Iris pigment epithelial cell (primary cell): ENCODE data around the gene GNB5.
"Not testable (repeated sequence)": the region's sequence is repeated elsewhere in the genome, so short reads cannot be mapped to it uniquely, and the experiment has no call there.

Experiments used
- DNase-seq: peaks from one replicate; pipeline ENCODE4 v3.0.0-alpha.2; 2011; ENCODE audit warnings: low read depth

The GNB5 gene

DNA sequence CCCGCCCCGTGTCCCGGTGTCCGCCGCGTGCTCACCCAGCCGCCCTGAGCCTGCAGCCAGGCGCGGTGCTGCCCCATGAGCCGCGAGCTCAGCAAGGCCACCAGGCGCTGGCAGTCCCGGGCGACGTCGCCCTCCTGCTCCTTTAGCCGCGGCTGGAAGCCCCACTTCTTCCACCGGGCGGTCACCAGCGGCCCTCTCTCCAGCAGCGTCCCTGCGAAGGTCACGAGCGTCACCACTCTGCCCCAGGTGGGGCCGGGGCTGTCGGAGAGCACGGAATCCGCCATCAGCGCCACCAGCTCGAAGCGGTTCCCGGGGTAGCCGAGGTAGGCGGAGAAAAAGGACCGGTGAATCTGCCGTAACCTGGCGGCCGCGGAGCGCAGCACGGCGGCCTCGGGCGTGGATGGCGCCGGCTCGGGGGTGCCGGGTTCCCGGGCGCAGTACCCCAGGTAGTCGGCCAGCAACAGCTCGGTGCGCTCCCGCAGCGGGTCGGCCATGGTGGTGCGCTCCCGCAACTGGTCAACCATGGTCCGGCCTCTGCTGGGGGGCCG, 78.9 kb downstream of the GNB5 start:
- no peak for DNase-seq

DNA sequence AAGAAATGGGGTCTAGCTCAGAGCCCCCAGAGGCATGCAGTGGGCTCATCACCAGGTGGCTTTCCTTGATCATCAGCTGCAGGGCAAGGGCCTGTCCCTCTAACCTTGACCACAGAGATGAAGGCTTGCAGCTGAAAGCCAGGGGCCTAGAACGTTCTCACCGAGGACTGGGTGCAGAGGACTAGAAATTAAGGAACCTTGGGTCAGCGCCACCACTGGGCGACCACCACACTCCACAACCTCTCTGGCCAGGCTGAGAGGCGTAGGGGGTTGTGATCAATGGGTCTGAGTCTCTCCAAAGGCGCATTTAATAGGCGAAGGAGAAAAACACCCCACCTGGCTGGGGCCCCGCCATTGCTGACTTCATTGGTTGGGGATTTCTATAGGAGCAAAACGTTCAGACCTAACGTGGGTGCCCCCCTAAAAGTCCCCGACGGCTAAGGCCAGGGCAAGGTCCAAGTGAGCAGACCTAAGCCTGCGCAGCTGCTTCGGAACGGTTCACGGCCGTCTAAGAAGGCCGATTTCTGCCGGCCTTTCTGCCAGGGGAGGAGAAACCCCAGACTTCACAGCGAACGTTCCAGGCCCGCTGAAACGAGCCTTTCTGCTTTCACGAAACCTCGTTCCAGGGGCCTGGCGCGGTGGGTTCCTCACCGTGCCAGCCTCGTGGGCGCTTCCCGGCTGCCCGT, 79.5 kb downstream of the GNB5 start:
- no peak for DNase-seq

DNA sequence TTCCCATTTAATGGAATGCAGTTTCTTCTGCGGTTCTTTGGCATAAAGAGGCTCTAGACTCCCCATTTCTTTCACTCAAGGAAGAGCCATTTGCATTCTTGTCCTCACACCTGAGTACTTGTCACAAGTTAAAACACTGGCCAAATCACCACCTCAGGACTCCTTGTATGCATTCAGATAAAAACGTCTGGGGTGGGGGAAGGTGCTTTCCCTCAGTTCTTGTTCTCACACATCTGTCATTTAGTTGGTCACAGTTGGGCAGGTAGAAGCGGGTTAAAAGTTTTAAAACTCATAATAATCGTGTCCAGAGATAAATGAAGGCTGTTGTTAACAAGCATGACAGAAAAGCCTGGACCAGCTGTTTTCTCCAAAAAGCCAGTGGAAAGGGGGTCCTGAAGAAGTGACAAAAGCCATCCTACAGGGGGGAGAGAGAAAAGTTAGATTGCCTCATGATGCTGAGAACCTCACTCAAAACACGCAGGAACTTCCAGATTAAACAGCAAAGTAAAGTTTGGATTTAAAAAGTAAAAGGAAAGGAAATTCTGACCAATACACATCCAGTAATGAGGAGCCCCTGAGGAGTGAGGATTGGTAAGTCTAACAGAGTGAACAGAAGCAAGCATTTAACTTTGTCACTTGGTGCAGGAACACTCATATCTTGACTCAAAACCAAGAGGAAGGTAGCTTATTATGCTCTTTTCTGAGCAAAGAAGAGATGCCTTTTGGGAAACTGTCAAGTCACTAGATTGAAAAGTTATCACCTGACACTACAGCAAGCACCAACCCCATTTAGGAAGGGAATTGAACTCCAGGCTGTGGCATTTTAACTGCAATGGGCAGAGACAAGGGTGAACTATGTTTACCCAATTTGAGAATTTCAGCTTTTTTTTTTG, 81.4 kb downstream of the GNB5 start:
- no peak for DNase-seq

DNA sequence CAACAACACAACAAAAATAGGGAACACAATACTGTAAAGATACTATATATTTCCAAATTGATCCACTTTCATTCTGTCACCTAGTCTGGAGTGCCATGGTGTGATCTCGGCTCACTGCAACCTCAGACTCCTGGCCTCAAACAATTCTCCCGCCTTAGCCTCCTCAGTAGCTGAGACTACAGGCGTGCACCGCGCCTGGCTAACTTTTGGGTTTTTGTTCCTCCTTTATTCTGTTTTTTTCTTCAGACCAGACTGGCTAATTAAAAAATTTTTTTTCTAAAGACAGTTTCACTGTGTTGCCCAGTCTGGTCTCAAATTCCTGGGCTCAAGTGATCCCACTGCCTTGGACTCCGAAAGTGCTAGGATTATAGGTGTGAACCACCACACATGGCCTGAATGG, 84.0 kb downstream of the GNB5 start:
- no peak for DNase-seq

DNA sequence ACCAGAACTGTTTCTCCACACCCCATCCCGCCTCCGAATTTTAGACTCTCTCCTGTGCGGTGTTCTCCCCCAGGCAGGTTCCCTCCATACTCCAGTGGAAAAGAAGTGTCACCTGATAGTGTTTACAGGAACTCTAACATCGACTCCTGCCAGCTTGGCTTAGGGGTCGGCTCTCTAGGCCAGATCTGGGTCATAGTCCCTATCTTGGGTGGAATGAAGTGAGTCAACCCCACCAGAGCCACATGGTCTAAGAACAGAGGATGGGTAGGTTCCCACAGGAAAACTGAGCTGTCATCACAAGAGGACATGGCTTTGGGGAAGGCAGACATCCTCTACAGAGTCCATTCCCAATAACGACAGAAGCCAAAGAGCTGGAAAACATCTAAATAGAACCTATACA, 84.6 kb downstream of the GNB5 start:
- no peak for DNase-seq

DNA sequence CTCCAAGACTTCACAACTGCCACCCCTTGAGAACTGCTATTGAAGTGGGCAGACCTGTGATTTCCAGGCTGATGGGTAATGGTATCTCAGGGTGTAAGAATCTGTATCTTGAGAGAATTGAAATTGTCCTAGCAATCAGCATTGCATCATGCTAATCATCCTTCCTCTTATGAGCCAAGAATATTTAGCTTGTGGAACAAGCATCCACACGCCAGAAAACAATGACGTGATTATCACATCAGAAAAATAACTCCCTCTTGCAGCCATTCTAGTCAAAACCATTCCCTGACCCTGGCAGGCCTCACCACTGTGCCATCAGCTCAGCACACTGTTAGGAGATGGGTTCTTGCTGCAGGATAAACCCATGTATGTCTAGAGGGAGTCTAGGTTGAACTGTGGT, 85.3 kb downstream of the GNB5 start:
- no peak for DNase-seq

DNA sequence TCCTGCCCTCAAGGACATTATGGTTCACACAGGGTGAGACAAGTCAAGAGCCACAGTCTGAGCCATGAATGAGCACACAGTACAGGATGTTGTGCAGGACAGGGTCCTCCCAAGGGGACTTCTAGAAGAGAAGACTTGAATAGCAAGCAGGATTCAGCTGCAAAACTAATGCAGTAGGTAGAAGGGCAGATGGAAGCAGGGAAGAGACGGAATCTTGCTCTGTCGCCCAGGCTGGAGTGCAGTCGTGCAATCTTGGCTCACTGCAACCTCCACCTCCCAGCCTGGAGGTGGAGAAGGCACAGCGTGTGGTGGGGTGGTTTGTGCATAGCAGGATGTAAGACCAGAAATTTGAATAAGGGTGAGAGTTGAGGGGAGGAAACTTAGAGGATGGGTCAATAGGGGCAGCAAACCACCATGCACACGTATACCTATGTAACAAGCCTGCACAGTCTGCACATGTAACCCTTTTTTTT, 86.6 kb downstream of the GNB5 start:
- no peak for DNase-seq

DNA sequence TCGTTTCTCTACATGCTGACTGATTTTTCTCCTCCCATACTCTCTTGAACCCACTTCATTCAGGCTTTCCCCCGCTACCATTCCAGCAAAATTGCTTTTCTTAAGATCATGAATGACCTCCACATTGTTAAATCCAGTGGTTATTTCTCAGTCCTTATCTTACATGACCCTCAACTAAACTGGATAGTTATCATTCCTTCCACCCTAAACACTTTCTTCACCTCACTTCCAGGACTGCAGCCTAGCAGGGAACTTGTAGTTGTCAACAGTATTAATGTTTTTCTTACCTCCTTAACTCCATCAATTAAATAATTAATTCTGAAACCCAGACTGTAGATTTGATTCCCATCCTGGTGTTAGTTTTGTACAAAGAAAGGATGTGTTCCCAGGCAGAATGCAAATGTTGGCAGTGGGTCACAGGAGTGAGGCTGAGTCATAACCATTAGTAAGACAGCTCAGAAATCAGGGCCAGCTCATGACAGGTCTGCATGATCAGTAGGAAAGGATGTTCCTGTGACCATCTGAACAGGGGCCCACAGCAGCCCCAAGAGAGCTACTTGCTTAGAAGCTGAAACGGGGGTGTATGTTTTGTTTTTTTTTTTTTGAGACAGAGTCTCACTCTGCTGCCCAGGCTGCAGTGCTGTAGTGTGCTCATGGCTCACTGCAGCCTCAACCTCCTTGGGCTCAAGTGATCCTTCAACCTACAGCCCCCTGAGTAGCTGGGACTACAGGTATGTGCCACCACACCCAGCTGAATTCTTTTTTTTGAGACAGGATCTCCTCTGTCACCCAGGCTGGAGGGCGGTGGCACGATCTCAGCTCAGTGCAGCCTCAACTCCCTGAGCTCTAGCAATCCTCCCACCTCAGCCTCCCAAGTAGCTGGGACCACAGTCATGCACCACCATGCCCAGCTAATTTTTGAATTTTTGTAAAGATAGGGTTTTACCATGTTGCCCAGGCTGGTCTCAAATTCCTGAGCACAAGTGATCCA, 87.7 kb downstream of the GNB5 start:
- peak; percentile 97 for DNase-seq

DNA sequence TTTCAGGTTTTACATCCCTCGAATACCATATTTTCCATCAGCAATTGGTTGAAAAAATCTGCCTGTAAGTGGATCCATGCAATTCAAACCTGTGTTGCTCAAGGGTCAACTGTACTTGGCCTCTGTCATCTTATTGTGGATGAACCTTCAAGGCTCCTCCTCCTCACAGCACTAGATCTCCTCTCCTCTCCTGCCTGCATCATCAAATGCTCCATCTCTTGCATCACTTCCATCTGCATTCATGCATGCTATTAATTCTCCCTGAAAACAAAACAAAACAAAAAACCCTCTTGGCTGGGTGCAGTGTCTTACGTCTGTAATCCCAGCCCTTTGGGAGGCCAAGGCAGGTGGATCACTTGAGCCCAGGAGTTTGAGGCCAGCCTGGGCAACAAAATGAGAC, 88.7 kb downstream of the GNB5 start:
- peak; percentile 97 for DNase-seq

DNA sequence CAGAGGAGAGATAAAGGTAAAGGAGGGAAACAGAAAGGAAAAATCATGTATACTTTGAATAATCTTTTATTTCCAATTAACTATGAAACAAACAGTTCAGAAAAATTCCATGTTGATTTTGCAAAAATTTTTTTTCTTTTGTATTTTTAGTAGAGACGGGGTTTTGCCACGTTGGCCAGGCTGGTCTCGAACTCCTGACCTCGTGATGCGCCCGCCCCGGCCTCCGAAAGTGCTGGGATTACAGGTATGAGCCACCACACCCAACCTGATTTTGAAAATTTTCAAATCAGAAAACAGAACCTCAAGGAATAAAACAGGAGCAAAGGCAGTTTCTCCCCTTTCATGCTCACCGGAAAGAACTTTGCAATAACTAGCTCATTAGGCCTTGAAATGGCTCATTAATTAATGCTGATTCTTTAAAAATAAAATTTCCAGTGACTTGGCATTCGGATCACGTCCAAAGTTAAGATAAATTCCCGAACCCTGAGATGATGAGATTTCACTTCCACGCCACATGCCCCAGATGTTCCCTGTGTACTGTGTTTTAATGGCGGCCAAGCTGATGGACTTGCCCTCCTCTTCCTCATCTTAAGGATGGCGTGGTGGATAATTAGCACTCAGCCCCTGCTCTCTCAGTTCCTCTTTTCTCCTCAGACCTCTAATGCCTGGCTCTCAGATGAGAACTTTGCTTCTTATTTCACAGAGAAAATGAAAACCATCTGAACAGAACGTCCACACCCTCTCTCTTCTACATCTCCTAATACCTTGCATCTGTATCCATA, 89.5 kb downstream of the GNB5 start:
- DNase-seq: no peak

DNA sequence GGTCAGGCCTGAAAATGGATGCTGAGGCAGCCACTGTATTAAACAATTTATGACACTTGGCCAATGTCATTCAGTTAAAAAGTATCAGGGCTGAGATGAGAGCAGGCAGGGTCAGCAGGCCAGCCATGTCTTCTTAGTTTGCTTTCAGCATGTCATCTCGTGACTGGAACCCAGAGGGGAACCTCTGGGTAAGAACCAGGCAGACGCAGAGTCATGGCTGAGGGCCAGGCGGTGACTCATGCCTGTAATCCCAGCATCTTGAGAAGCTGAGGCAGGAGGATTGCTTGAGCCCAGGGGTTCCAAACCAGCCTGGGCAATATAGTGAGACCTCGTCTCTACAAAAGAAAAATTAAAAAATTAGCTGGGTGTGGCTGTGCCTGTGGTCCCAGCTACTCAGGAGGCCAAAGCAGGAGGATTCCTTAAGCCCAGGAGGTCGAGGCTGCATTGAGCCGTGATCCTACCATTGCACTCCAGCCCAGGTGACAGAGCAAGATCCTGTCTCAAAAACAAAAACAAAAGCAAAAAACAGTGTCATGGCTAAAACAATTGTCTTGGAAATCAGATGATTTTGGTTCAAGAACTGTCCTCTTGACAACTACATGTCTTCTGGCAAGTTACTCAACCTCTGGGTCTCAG, 90.3 kb downstream of the GNB5 start:
- DNase-seq: peak; percentile 97

DNA sequence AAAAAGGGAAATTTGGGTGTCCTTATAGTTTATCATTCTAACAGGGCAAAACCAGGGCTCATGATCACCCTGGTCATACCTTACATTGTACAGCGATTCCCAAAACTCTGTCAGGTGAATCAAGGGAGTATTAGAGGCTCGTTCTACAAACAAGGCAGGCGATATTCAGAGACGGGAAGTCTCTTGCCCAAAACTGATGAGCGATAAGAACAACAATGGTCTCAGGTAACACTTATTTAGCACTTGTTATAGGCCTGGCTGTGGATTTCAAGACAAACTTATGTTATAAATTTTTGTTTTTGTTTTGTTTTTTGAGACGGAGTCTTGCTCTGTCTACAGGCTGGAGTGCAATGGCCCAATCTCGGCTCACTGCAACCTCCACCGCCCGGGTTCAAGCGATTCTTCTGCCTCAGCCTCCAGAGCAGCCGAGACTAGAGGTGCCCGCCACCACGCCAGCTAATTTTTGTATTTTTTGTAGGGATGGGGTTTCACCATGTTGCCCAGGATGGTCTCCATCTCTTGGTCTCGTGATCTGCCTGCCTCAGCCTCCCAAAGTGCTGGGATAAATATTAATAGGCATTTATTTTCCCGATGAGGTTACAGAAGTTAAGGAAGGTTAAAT, 91.4 kb downstream of the GNB5 start:
- DNase-seq: no peak

DNA sequence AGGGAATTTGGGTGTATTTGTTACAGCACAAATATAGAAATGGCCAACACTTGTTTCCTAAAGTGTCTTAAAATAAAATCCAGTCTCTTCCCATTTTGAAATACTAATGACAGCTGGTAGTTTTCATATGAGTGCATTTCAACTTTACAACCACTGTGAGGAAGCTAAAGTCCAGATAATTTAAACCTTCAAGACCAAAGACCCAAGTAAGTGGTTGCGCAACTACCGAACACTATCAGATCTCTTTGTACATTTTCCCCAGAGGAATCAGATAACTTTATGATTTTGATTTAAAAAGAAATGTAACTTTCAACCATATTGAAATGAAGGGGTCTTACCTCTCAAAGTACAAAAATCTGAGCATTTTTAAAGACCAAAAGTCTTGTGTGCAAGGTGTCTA, 92.9 kb downstream of the GNB5 start:
- peak; percentile 51 for DNase-seq

DNA sequence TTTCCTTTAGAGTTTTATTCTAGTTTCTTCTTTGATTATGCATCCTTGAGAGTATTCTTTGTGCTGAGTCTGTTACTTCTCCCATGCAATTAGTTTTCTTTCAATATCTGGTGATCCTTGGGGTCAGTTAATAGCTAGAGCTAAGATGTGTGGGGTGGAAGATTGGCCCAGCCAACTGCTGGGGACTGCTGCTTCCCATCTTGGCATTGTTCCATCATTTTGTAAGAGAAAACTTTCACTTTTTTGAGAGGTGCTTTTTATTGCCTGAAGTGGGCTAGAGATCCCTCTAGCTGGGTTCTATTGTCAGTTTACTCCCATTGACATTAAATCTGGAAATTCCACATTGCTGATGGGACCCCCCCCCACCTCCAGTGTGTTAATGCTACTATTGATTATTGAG, 94.0 kb downstream of the GNB5 start:
- DNase-seq: peak; percentile 34

DNA sequence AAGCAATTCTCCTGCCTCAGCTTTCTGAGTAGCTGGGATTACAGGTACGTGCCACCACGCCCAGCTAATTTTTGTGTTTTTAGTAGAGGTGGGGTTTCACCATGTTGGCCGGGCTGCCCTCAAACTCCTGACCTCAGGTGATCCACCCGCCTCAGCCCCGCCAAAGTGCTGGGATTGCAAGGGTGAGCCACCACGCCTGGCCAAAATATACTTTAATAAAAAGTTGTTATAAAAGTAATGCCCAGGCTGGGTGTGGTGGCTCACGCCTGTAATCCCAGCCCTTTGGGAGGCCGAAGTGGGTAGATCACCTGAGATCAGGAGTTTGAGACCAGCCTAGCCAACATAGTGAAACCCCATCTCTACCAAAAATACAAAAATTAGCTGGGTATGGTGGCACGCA, 94.7 kb downstream of the GNB5 start:
- not testable (repeated sequence) for DNase-seq

DNA sequence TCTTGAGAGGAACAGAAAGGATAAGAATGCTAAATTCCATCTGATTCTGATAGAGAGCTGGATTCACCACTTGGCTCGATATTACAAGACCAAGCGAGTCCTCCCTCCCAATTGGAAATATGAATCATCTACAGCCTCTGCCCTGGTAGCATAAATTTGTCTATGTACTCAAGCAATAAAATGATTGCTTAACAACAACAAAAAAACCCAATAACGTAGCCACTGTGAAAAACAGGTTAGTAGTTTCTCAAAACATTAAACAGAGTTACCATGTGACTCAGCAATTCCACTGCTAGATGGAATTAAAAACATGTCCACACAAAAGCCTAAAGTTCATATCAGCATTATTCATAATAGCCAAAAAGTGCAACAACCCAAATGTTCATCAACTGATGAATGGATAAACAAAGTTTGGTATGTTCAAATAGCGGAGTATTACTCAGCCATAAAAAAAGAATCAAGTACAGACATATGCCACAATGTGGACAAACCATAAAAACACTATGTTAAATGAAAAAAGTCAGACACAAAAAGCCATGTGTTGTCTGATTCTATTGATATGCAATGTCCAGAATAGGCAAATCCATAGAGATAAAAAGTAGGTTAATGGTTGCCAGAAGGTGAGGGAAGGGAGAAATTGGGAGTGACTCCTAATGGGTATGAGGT, 95.5 kb downstream of the GNB5 start:
- DNase-seq: peak; percentile 96

DNA sequence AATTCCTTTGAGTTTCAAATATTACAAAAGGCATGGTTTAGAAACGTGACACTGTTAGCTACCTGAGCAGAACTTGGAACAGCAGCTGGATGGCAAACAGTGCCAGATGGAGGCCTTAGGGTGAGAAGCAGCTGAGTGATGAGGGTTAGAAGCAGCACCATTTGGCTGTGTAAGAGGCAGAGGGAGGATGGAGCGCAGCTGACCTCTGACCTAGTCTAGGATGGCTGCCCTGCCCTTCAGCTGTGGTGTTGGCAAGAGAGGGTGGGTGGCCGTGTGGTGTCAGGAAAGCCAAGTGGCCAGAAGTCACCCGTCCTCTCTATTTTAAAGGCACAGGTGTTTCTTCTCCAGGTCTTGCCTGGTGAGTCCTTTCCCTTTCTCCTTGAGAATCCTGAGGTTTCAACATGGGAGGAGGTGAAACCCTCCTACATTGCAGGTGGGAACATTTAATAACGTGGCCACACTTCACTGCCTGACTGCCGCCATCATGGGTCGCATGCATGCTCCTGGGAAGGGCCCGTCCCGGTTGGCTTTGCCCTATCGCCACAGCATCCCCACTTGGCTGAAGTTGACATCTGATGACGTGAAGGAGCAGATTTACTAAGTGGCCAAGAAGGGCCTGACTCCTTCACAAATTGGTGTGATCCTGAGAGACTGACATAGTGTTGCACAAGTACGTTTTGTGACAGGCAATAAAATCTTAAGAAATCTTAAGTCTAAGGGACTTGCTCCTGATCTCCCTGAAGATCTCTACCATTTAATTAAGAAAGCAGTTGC, 96.2 kb downstream of the GNB5 start:
- DNase-seq: no peak
